Stromal cell of bone marrow (primary cell): ENCODE results near the gene CCR4.
A peak's percentile ranks its signal among the peaks of the same experiment; 100 is the strongest.
"Not testable (repeated sequence)": the region's sequence is repeated elsewhere in the genome, so short reads cannot be mapped to it uniquely, and the experiment has no call there.

ENCODE experiments used
- DNase-seq: peaks from one replicate; pipeline ENCODE4 v3.0.0-alpha.2; 2012; ENCODE audit warnings: low read depth

Gene CCR4

DNA sequence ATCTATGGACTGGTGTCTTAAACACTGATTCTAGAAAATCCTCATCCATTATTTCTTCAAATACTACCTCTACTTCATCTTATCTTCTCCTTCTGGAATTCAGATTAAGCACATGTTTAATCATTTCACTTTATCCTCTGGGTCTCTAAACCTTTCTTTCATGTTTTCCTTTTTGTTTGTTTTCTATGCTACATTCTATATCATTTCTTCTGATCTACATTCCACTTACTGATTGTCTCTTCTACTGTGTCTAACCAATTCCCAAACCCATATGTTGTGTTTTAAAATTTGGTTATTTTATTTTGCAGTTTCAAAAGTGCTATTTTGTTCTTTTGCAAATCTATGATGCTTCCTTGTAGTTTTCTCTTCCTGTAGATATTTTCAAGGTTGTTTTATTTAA lies 31.7 kb downstream of the CCR4 start:
- no peak for DNase-seq

DNA sequence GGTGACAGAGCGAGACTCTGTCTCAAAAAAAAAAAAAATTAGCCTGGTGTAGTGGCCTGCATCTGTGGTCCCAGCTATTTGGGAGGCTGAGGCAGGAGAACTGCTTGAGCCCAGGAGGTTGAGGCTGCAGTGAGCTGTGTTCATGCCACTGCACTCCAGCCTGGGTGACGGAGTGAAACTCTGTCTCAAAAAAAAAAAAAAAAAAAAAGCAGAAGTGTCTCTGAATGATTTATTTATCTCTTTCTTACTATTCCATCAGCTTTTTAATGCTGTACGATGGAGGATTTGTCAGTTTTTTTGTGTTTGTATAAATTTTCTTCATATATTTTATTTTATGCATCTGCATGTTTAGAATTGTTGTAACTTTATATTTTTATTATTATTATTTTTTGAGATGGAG lies 33.5 kb downstream of the CCR4 start:
- not testable (repeated sequence) for DNase-seq

GRCh38 chr3:32989171-32989570 lies 37.7 kb downstream of the CCR4 start:
- no peak for DNase-seq

- DNase-seq: no peak
These were observed 38.7 kb downstream of the CCR4 start for GRCh38 chr3:32990116-32990515.

GRCh38 chr3:32991781-32992180 lies 40.3 kb downstream of the CCR4 start:
- DNase-seq: no peak

- no peak for DNase-seq
These were observed 40.9 kb downstream of the CCR4 start for GRCh38 chr3:32992310-32992686.

DNA sequence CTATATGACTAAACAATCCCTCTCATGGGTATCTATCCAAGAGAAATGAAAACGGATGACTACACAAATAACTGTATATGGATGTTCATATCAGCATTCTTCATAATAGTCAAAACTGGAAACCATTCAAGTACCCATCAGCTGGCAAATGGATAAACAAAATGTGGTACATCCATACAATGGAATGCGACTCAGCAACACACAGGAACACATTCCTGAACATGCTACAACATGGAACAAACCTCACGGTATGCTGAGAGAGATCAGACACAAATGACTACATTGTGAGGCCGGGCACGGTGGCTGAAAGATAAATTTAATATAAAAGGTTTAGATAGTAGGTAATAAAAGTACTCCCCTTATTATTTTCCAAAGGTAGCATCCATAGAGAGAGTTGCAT lies 42.6 kb downstream of the CCR4 start:
- no peak for DNase-seq

- DNase-seq: no peak
These were observed 43.7 kb downstream of the CCR4 start for GRCh38 chr3:32995098-32995497.

GRCh38 chr3:32996048-32996754 lies 44.8 kb downstream of the CCR4 start:
- DNase-seq: no peak

DNA sequence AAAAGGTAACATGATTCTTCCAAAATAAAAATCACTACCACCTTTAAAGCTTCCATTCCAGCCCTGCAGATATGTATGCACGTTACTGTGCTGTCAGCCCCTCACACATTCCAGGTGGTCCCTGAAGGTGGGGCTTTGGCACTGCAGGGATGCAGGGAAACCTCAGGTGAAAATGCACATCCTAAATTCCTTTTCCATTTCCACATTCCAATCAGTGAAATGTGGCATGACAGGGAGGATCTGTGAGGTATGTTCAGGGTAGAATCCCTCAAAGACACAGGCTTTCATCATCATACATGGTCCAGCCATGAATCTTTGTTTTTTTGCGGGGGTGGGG lies 45.3 kb downstream of the CCR4 start:
- DNase-seq: no peak

DNA sequence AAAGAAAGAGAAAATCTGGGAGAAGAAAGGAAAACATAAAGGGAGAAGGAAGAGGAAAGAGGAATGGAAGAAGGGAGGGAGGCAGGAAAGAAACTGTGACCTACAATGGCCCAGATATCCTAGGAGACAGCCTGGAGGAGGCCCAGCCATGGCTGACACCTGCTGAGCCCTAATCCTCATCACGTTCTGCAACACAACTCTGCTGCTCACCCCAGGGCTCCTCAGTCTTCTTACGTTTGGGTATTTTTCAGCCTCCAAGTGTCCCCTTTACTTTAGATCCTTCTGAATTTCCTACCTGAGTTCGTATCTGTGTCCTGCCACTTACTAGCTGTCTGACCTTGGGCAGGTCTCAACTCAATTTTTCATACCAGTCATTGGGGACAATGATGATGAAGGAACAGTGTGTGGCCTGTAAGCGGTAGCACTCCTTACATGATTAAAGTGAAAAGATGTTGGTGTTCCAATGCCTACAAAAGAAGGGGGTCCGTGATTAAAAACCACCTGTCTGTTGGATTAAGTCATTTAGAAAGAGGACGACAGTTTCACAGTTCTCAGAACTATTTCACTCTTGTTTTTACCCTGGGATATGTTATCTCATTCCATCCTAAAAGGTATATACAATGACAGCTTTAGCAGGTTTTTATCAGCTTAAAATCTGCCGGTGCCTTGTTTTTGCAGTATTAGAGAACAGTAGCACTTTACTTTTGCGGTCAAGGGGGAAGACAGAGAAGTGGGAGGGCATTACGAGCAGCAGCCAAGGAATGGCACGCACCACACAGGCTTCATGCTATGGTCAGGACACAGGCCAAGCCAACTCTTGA lies 47.4 kb downstream of the CCR4 start:
- DNase-seq: no peak

DNA sequence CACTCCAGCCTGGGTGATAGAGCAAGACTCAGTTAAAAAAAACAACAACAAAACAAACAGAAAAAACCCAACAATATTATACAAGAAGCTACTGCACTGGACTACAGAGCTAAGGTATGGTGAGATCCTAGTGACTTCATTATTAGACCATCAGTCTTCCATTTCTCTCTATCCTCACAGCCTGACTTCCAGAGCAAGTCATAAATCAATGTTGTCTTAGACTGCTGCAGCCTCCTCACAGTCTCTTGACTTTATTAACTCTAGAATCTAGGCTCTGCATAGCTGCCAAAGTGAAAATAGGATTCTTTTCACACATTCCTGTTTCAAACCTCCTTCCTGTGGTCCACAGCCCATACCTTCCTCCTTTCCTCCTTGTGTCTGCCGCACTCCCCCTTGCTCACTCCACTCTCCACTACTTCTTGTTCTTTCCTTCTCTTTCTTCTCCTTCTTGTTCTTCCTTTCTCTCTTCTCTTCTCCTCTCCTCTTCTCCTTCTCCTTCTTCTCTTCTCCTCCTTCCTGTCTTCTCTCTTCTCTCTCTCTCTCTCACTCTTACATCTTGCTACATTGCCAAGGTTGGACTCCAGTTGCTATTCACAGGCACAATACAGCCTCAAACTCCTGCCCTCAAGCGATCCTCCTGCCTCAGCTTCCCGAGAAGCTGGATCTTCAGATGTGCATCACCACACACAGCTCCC lies 49.4 kb downstream of the CCR4 start:
- DNase-seq: no peak

DNA sequence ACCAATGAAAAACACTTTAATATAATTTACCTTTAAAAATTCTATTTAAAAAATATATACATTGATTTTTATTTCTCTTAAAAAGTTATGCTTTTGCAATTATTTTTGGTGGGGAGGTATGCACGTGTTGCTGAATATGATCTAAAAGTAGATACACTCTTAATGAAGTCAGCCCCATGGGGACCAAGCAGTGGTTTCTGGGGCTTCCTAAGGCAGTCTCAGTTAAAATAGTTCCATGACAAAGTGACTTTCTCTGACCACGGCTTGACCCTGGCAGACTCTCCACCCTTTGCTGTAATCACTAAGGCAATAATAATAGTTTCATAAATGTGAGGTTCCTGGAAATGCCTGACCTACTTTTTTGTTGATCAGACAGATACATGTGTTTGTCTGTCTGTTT lies 50.4 kb downstream of the CCR4 start:
- peak; percentile 18 for DNase-seq

DNA sequence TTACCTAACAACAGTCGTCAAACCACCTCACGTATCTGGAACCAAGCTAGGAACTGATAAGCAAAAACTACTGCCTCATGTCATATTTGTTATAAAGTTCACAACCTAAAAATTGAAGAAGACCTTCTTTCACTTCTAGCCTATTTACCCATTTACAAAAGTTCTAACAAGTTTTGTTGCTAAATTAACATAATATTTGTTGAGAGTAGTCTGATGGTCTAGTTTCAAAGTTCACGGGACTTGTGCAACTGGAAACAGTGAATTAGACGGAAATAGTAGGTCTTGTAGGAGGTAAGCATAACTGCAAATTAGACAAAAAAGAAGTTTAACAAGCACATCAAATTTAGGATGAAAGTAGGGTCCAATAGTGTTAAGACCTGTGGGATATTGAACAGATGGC lies 51.9 kb downstream of the CCR4 start:
- DNase-seq: no peak

DNA sequence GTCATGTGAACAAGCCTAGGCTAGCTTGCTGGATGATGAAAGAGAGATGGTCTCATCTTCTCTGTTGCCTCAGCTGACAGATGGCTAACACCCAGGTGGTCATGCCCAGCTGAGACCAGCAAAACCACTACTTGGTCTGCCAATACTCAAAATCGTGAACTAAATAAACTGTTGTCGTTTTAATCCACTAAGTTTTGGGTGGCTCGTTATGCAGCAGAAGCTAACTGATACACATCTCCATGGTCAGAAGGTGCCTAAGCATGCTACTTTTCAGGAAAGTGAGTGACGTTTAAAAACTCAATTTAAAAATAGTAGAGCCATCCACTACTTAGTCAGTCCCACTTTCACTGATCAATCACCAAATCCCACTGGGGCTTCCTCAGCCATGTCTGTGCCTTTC lies 52.8 kb downstream of the CCR4 start:
- no peak for DNase-seq

DNA sequence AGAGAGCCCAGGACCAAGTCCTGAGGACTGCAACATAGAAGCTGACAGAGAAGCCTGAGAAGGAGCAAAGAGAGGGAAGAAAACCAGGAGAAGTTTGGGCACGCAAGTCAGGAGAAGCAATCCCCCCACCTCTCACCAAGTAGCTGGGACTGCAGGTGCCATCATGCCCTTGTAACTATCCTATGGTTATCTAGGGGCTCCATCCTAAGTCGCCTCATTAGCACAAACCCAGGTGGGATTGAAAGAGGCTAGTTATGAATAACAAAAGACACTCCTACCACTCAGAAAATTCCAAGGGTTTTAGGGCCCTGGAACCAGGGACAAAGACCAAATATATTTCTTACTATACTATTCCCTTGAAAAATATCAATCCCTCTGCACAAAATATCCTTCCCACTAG lies 53.5 kb downstream of the CCR4 start:
- no peak for DNase-seq
